HepG2 (cell line): ENCODE results near the gene SLC7A4. TPM values are rescaled to one million over a fixed set of nuclear protein-coding genes. Genes with fewer than 3 reads are reported as not detected.

Experiments
- BATF2 ChIP-seq: sonication (generic); formaldehyde crosslinking; IDR thresholded peaks from 2 replicates; pipeline ENCODE4 v1.8.0; 2022; ENCODE audit warnings: mild to moderate bottlenecking, missing genetic modification reagents, moderate library complexity
- GPBP1L1 ChIP-seq: sonication (generic); formaldehyde crosslinking; IDR thresholded peaks from 2 replicates; pipeline ENCODE4 v1.5.0; 2020; ENCODE audit warnings: mild to moderate bottlenecking, missing genetic modification reagents
- KAT2B ChIP-seq: fragments of 150-350 bp; IDR thresholded peaks from 2 replicates; pipeline ENCODE4 v1.6.1; 2014; ENCODE audit warnings: low read depth, low read length, borderline replicate concordance
- MTA1 ChIP-seq: sonication (generic); formaldehyde crosslinking; IDR thresholded peaks from 2 replicates; pipeline ENCODE4 v1.4.0; 2020; ENCODE audit warnings: missing genetic modification reagents, mild to moderate bottlenecking, borderline replicate concordance
- MTF1 ChIP-seq: sonication (generic); formaldehyde crosslinking; IDR thresholded peaks from 2 replicates; pipeline ENCODE4 v1.5.0; 2020; ENCODE audit warnings: missing genetic modification reagents
- POLR2A ChIP-seq, 2 experiments: IDR thresholded peaks; 2 replicates each; pipeline ENCODE4 v1.6.1; 2011; ENCODE audit warnings: low read depth in 2 of 2, low read length in 2 of 2, mild to moderate bottlenecking in 1 of 2, moderate library complexity in 1 of 2; ENCODE audit not compliant: insufficient read depth in 1 of 2
- PRDM15 ChIP-seq: sonication (generic); formaldehyde crosslinking; IDR thresholded peaks from 2 replicates; pipeline ENCODE4 v1.4.0; 2020; ENCODE audit warnings: missing genetic modification reagents
- SIX4 ChIP-seq: sonication (generic); formaldehyde crosslinking; IDR thresholded peaks from 2 replicates; pipeline ENCODE4 v1.4.0; 2020; ENCODE audit warnings: missing genetic modification reagents
- ZNF318 ChIP-seq: sonication (generic); formaldehyde crosslinking; IDR thresholded peaks from 2 replicates; pipeline ENCODE4 v1.4.0; 2020; ENCODE audit warnings: mild to moderate bottlenecking, missing genetic modification reagents
- ZNF34 ChIP-seq: sonication (generic); formaldehyde crosslinking; IDR thresholded peaks from 2 replicates; pipeline ENCODE4 v1.4.0; 2020; ENCODE audit warnings: mild to moderate bottlenecking, missing genetic modification reagents, borderline replicate concordance
- ZNF562 ChIP-seq: sonication (generic); formaldehyde crosslinking; IDR thresholded peaks from 2 replicates; pipeline ENCODE4 v1.8.0; 2022; ENCODE audit warnings: missing genetic modification reagents, borderline replicate concordance
- ZNF800 ChIP-seq: sonication (generic); formaldehyde crosslinking; IDR thresholded peaks from 2 replicates; pipeline ENCODE4 v1.4.0; 2020; ENCODE audit warnings: missing genetic modification reagents
- polyA plus RNA-seq, 8 experiments: library from polyadenylated mRNA; depleted of rRNA in 3 of 8; stranded (reverse) in 7 of 8; unstranded in 1 of 8; fragments of >200 nt; fragmentation: Illumina TruSeq in 4 of 8; extraction: Trizol in 4 of 8; gene quantifications; 2 replicates each; pipeline versions ENCODE4 v1.2.1 to v1.2.3, GENCODE V29; 2011 to 2016; ENCODE audit warnings: low read depth in 4 of 8, missing spikeins in 1 of 8, mixed read lengths in 1 of 8; ENCODE audit not compliant: insufficient read depth in 1 of 8
- total RNA-seq, 5 experiments: library from RNA; depleted of rRNA; stranded (reverse); fragments of >200 nt; fragmentation: Illumina TruSeq; extraction: Trizol; gene quantifications; 2 replicates each; pipeline ENCODE4 v1.2.3, GENCODE V29; 2016; ENCODE audit warnings: low read depth in 1 of 5

Gene SLC7A4
- total and polyA plus RNA-seq, 2 of the 13 experiments (the other 11 are each of a cell fraction or from before 2014, with no cell fraction given): not detected

DNA sequence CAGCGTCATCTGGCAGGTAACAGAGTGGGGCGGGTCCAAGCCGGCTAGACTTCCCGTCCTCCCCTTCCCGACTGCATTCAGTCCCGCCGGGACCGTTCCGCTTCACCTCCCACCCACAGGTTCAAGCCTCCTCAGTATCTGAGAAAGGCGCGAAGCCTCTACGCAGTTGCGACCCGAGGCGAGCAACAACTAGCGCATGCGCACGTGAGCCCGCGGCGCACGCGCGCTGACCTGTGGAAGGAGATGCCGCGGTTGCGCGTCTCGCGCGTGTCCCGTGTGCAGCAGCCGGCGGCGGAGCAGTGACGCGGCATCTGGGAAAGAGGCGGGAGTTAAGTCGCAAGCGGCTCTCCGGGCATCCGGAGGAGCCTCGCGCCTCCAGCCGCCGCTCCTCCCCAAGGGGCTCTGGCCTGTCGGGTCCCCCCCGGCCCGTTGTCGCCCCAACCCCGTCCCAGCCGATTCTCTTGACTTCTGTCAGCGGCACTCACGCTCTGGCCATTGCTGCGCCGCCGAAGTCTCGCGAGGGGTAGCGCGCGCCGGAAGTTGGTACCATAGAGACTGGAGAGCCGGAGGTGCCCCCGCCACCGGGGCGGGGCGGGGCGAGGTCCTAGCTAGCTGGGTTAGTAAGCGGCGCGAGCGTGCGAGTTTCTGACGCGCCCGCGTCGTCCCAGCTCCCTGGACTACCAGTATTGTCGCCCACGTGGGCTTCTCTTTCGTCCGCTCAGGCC lies 30.6 kb downstream of the SLC7A4 start, which contains the start of gene THAP7 (continued):
- no peak for TF ChIP-seq ZNF34 (CRISPR knock-in tag)
- peak; percentile 91 for TF ChIP-seq MTA1 (CRISPR knock-in tag)
- peak; percentile 72; the same call in 1 of the 2 replicates for TF ChIP-seq ZNF562
- no peak for TF ChIP-seq GPBP1L1 (CRISPR knock-in tag)
- 0 out of 2 replicates have a peak, but pooled peaks have one; percentile 7 for TF ChIP-seq PRDM15 (CRISPR knock-in tag)
- no peak for TF ChIP-seq KAT2B
- TF ChIP-seq SIX4: no peak
- TF ChIP-seq POLR2A (IDR thresholded peaks at IDR 0.05; ENCODE audit: insufficient read depth in 1 of 2, low read depth in 2 of 2, low read length in 2 of 2): peak; percentile 83 to 85
- peak; percentile 62; the same call in 1 of the 2 replicates for TF ChIP-seq MTF1 (CRISPR knock-in tag)
- peak; percentile 71 for TF ChIP-seq BATF2 (CRISPR knock-in tag)
- TF ChIP-seq ZNF318 (CRISPR knock-in tag): peak; percentile 60; the same call in 1 of the 2 replicates
- TF ChIP-seq ZNF800 (CRISPR knock-in tag): no peak; the same call in 1 of the 2 replicates
